Measurements from ENCODE around the gene VWA3B.

Gene VWA3B

DNA sequence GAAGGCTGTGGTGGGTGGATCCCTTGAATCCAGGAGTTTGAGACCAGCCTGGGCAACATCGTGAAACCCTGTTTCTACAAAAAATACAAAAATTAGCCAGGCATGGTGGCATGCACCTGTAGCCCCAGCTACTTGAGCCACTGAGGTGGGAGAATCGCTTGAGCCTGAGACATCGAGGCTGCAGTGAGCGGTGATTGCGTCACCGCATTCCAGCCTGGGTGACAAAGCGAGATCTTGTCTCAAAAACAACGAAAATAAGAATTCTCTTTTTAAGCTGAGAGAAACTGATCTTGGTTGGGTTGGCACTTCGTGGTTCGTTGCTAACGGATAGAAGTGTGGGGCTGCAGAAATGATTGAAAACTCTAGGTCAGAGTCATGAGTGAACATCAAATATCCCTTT is 150.0 kb downstream of the VWA3B start:
- no peak for DNase-seq (ENCODE audit: low read depth)
- TF ChIP-seq, protein P1, sequence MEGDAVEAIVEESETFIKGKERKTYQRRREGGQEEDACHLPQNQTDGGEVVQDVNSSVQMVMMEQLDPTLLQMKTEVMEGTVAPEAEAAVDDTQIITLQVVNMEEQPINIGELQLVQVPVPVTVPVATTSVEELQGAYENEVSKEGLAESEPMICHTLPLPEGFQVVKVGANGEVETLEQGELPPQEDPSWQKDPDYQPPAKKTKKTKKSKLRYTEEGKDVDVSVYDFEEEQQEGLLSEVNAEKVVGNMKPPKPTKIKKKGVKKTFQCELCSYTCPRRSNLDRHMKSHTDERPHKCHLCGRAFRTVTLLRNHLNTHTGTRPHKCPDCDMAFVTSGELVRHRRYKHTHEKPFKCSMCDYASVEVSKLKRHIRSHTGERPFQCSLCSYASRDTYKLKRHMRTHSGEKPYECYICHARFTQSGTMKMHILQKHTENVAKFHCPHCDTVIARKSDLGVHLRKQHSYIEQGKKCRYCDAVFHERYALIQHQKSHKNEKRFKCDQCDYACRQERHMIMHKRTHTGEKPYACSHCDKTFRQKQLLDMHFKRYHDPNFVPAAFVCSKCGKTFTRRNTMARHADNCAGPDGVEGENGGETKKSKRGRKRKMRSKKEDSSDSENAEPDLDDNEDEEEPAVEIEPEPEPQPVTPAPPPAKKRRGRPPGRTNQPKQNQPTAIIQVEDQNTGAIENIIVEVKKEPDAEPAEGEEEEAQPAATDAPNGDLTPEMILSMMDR (conservative IDR thresholded peaks at IDR 0.05; ENCODE audit: control insufficient read depth, insufficient read depth, low read depth, low read length), result no peak

DNA sequence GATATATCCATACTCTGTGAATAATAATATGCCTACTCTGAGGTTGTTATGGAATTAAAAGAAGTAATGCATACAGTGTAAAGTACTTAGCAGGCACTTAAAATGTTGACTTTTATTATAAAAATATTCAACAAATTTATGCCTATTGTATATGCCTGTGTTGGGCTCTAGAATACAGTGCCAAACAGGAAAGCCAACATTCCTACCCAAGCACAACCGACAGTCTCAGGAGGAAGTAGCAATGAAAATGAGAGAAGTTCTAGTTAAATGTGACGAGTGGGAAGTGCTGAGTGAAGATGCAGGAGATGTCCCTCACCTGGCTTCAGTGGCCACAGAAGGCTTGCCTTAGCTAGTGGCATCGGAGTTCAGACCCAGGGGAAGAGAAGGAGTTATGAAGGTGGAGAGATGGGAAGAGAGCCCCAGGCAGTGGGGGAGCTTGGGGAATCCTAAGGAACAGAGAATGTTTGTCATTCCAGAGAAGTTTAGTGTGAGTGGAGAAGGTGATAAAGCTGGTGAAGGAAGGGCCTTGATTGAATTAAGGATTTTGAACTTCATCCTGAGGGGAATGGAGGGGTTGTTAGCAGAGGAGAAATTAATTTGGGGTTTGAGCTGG is 153.9 kb downstream of the VWA3B start:
- no peak overlapping the region for H3K4me3 ChIP-seq (ENCODE audit: control insufficient read depth, low read depth, low read length)
- TF ChIP-seq, protein P1 (conservative IDR thresholded peaks at IDR 0.05; ENCODE audit: control insufficient read depth, insufficient read depth, low read depth, low read length), result no peak
- no peak for DNase-seq (ENCODE audit: low read depth)

More for the DNA sequence above, 150.0 kb downstream of the VWA3B start:
- H3K4me3 ChIP-seq (ENCODE audit: control insufficient read depth, low read depth, low read length), result no peak overlapping the region

DNA sequence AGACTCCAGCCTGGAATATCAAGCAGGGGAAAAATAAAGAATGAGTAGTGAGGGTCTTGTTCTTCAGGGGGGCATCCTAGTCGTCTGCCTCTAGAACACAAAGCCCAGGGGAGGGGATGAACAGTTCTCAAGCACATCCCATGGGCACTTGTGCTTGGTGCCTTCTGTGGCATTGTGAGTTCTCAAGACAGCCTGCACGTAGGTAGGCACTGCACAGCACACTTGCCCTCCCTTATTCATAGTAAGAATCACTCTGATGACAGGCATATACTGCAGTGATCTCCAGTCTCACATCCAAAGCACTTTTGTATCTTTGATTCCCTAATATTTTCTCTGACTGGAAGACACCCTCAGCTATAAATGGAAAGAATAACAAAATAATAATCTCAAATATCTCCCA is 154.6 kb downstream of the VWA3B start:
- DNase-seq (ENCODE audit: low read depth), result no peak
- no peak overlapping the region for H3K4me3 ChIP-seq (ENCODE audit: control insufficient read depth, low read depth, low read length)
- TF ChIP-seq, protein P1 (conservative IDR thresholded peaks at IDR 0.05; ENCODE audit: control insufficient read depth, insufficient read depth, low read depth, low read length), result no peak

DNA sequence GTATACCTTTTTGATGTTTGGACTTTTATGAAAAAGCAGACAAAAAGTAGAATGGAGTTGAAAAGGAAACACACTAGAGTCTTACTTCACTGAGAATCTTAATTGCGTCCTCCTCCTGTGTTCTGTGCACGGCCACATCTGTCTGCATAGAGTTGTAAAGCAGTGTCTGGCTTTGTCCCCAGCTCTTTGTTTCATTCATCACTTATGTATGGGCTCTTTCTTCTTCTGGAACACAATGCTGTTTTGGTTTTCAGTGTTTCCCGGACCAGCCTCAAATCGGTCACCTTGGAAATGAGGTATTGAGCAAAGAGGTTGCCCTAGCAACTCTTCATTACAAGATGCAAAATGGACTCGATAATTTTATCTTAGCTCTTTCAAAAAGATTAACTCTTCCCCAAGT is 155.0 kb downstream of the VWA3B start:
- no peak overlapping the region for H3K4me3 ChIP-seq (ENCODE audit: control insufficient read depth, low read depth, low read length)
- no peak for DNase-seq (ENCODE audit: low read depth)
- TF ChIP-seq, protein P1 (conservative IDR thresholded peaks at IDR 0.05; ENCODE audit: control insufficient read depth, insufficient read depth, low read depth, low read length), result no peak

DNA sequence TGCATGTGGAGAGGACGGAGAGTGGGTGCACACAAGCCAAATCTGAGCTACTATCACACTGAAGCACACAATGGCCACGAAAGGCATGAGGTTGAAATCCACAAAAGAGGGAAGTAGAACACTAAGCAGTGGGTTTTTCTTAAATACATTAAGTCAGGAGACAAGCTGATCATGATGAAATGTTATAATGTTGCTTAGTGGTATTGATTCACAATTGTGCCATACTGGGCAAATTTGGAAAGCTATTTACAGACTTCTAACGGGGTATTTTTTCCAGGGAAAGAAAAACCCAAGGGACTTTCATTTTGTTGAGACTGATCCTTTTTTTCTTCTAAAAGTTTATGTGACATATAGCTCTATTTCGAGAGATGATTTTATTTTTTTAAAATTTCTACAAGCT is 158.5 kb downstream of the VWA3B start:
- H3K4me3 ChIP-seq (ENCODE audit: control insufficient read depth, low read depth, low read length), result no peak overlapping the region
- TF ChIP-seq, protein P1 (conservative IDR thresholded peaks at IDR 0.05; ENCODE audit: control insufficient read depth, insufficient read depth, low read depth, low read length), result no peak
- no peak for DNase-seq (ENCODE audit: low read depth)

DNA sequence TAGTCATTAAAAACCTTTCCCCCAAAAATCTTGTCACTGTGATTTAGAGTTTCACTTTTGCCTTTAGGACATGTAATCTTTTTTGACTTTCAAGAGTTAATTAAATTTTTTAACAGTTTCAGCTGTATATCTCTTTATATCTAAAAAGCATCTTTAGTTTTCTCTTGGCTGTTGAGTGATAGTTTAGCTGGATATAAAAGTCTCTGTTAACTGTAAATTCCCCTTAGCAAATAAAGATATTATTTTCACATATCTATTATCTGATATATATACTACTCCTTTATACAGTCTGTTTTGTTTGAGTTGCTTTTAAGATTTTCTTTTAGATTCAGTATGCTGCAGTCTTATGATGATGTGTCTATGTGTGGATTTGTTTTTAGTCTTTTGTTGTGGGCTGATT is 160.4 kb downstream of the VWA3B start:
- no peak overlapping the region for H3K4me3 ChIP-seq (ENCODE audit: control insufficient read depth, low read depth, low read length)
- TF ChIP-seq, protein P1 (conservative IDR thresholded peaks at IDR 0.05; ENCODE audit: control insufficient read depth, insufficient read depth, low read depth, low read length), result no peak
- no peak for DNase-seq (ENCODE audit: low read depth)
